Measurements from ENCODE around the gene TMEM229A.
"Not testable (repeated sequence)": the region's sequence is repeated elsewhere in the genome, so short reads cannot be mapped to it uniquely, and the experiment has no call there.

The TMEM229A gene

DNA sequence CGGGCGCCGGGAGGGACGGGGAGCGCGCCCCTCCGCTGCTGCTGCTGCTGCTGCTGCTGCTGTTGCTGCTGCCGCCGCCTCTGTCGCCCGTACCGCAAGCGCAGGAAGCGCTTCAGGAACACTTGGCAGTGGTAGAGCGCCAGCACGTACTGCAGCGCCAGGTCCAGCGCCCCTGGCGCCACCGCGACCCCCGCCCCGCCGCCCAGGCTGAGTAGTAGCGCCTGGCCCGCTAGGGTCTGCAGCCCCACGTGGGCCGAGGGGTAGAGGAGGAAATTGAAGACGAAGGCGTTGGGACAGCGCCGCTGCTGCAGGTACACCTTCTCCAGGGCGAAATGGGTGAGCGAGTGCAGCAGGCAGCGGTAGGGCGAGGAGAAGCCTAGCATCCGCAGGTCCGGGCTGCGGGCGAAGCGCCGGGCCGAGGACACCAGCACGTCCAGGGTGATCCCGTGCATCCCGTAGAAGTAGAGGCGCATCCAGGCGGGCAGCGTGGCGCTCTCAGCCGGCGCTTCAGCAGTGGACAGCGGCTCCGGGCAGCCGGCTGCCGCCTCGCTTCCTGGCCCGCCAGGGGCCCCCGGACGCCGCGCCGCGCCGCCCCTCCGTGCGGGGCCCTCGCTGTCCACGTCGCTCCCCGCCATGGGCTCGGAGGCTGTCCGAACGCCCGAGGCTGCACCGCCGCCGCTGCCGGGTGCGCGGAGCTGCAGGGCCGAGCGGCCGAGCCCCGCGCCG, at the start of gene TMEM229A:
TSS of gene TMEM229A (minus strand) at position 699 of the 726 bp plus-strand sequence. CDS start at position 635, 64 bp downstream.
- Mint-ChIP-seq H3K27ac (no peak within 1 kb of the TSS), H3K4me1 (peaks cover 6% of the 10 kb centered on the region)

DNA sequence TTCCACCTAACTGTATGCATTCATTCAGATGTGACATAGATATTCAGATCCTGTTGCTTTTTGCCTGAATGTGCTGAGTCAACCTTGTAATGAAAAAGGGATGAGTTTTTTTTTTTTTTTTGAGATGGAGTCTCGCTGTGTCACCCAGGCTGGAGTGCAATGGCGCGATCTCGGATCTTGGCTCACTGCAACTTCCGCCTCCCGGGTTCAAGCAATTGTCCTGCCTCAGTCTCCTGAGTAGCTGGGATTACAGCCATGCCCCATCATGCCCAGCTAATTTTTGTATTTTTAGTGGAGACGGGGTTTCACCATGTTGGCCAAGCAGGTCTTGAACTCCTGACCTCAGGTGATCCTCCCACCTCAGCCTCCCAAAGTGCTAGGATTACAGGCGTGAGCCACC, 49.4 kb upstream of the TMEM229A start:
- not testable (repeated sequence) for H3K9me3 Mint-ChIP-seq; H3K4me3 Mint-ChIP-seq; ATAC-seq; H3K27ac Mint-ChIP-seq; DNase-seq (ENCODE audit: low spot score in 2 of 2); H3K36me3 Mint-ChIP-seq; H3K4me1 Mint-ChIP-seq

More for the DNA sequence above, at the start of gene TMEM229A:
- DNase-seq (ENCODE audit: low spot score in 2 of 2) (no peak), ATAC-seq (peak; percentile 47)
- H3K9me3 Mint-ChIP-seq, result peaks cover 4% of the 10 kb centered on the region
- peak within 1 kb of the TSS; percentile 19 for H3K4me3 Mint-ChIP-seq
- no peaks in the 10 kb centered on the region for H3K36me3 Mint-ChIP-seq

DNA sequence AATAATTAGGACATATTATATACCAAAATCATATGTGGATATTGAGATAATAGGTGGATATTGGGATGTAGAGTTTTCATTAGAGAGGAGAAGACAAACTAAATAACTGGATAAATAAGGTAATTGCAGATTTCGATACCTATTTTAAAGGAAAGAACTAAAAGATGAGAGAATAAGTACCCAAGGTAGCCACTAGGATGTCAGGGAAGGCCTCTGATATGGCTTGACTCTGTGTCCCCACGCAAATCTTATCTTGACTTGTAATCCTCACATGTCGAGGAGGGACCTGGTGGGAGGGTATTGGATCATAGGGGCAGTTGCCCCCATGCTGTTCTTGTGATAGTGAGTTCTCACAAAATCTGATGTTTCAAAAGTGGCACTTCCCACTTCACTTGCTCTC, 44.7 kb upstream of the TMEM229A start:
- Mint-ChIP-seq H3K4me3 (no peak overlapping the region), H3K36me3 (no peaks in the 10 kb centered on the region), H3K9me3 (no peaks in the 10 kb centered on the region), H3K4me1 (no peaks in the 10 kb centered on the region), H3K27ac (no peak overlapping the region)
- ATAC-seq, result no peak
- DNase-seq (ENCODE audit: low spot score in 2 of 2), result no peak

DNA sequence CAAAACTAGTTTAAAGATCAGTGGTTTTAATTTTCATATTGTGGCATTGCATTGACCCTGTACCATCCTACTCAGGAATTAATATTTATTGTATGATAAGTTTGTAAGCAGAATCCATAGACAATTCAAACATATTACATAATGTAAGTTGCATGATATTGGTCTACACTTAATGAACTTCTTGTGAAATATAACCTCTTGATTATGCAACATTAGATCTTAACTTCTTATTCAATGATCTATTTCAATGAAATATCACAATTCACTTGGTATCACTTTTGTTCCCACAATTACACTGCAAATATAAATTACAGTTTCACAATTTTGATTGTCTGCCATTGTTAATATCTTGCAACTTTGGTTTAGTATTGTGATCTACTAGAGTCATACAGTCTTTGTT, 44.0 kb upstream of the TMEM229A start:
- no peak overlapping the region for H3K27ac Mint-ChIP-seq

DNA sequence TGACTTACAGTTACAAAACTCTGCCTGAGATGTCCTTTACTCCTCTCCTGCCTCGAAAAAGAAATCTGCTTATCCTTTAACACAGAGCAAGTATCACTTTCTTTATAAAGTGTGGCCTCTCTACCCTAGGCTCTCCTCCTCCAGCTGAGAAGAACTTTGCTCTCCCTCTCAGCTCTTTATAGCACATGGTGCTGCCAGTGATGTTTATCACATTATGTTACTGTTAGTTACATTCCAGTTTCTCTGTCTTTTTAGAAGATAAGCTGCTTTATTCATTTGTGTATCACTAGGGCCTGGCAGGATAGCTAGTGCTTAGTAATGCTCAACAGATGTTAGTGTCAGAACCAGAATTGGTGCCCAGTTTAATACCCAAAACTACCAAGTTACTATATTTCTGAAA, 41.1 kb upstream of the TMEM229A start:
- H3K27ac Mint-ChIP-seq, result no peak overlapping the region
- ATAC-seq (no peak), DNase-seq (ENCODE audit: low spot score in 2 of 2) (no peak)
- H3K4me3 Mint-ChIP-seq, result no peak overlapping the region
- H3K9me3 Mint-ChIP-seq, result peaks cover 3% of the 10 kb centered on the region
- H3K36me3 Mint-ChIP-seq, result no peaks in the 10 kb centered on the region
- no peaks in the 10 kb centered on the region for H3K4me1 Mint-ChIP-seq

More for the DNA sequence above, 44.0 kb upstream of the TMEM229A start:
- DNase-seq (ENCODE audit: low spot score in 2 of 2) (no peak), ATAC-seq (no peak)
- Mint-ChIP-seq H3K4me3 (no peak overlapping the region), H3K4me1 (no peaks in the 10 kb centered on the region), H3K36me3 (no peaks in the 10 kb centered on the region), H3K9me3 (no peaks in the 10 kb centered on the region)

DNA sequence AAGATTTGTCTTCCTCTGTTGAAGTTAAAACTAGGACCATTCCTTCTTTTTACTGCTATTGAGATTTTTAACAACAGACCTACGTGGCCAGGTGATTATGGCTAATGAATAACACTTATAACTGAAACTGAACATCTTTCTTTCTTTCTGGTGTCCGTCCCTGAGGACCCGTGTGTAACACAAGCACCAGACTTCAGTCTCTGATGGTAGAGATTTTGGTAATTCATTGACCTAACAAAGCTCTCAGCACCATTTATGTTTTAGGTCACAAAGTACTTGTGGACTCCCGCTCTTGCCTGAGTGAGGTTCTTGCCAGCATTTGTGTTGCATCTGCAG, 40.4 kb upstream of the TMEM229A start:
- no peaks in the 10 kb centered on the region for H3K4me1 Mint-ChIP-seq
- no peak overlapping the region for H3K27ac Mint-ChIP-seq
- no peak overlapping the region for H3K4me3 Mint-ChIP-seq
- no peaks in the 10 kb centered on the region for H3K36me3 Mint-ChIP-seq
- H3K9me3 Mint-ChIP-seq, result peaks cover 3% of the 10 kb centered on the region
- DNase-seq (ENCODE audit: low spot score in 2 of 2) (no peak), ATAC-seq (no peak)

DNA sequence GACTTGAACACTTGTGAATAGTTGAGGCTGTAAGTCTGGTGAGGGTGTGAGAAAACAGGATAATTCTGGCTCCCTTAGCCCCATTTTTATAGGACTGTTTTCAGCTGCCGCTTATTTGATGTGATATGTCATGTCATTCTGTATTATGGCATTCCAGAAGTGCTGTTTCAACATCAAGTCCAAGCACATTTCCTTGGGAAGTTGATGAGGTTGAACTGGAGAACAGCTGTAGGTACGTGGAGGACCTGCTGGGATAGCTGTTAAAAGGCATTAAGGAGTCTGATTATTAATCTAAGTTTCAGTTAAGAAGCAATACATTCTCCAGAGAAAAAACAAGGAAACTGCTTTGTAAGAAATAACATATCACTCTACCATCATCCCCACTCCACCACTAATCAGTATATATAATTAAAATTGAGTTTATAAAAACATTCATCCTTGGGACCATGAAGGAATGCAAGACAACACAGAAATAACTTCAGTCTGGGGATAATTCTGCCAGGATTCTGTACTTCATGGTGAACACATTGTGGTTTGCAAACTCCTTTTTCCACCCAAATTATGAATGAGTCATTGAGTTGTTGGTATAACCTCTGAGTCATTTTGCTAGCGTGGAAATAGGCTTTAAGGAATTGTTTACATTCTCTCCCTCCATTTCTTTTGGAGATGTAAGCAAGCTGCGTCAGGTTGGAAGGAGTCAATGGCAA, 39.9 kb upstream of the TMEM229A start:
- H3K4me1 Mint-ChIP-seq, result no peaks in the 10 kb centered on the region
- DNase-seq (ENCODE audit: low spot score in 2 of 2) (no peak), ATAC-seq (no peak)
- no peak overlapping the region for H3K4me3 Mint-ChIP-seq
- peaks cover 4% of the 10 kb centered on the region for H3K9me3 Mint-ChIP-seq
- H3K27ac Mint-ChIP-seq, result no peak overlapping the region
- no peaks in the 10 kb centered on the region for H3K36me3 Mint-ChIP-seq

DNA sequence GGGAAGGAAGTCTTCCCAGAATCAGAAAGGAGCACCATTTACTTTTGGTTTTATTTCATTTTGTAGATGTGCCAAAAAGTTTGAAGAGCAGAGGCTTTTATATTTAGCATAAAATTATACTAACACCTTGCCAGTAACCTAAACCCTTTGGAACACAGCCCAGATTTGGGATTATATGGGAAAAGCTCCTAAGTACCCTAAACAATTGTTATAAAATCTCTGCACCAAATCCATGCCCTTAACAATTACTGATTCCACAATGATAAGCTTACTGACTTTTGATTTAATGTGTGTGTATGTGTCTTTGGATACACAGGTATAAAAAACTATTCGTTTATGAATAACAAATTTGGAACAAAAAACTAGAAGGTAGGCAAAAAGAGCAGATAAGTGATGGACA, 39.0 kb upstream of the TMEM229A start:
- no peak for DNase-seq (ENCODE audit: low spot score in 2 of 2)
- H3K4me1 Mint-ChIP-seq, result no peaks in the 10 kb centered on the region
- no peak for ATAC-seq
- no peak overlapping the region for H3K4me3 Mint-ChIP-seq
- H3K9me3 Mint-ChIP-seq, result peaks cover 8% of the 10 kb centered on the region
- no peak overlapping the region for H3K27ac Mint-ChIP-seq
- H3K36me3 Mint-ChIP-seq, result no peaks in the 10 kb centered on the region

DNA sequence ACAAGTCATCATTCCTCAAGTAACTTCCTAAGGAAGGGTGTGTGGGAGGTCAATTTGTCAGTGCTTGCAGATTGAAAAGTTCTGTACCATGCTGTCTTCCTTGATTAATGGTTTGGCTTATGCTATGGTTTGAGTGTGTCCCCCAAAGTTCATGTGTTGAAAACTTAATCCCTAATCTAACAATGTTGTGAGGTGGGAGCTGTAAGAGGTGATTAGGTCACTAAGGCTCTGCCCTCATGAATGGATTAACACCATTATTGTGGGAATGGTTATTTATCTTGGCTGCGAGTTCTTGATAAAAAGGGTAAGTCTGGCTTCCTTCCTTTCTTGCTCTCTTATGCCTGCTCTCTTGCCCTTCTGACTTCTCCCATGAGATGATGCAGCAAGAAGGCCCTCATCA, 29.3 kb upstream of the TMEM229A start:
- H3K4me3 Mint-ChIP-seq, result no peak overlapping the region
- H3K27ac Mint-ChIP-seq, result no peak overlapping the region
- no peaks in the 10 kb centered on the region for H3K9me3 Mint-ChIP-seq
- DNase-seq (ENCODE audit: low spot score in 2 of 2), result no peak
- H3K4me1 Mint-ChIP-seq, result no peaks in the 10 kb centered on the region
- H3K36me3 Mint-ChIP-seq, result no peaks in the 10 kb centered on the region
- ATAC-seq, result no peak

DNA sequence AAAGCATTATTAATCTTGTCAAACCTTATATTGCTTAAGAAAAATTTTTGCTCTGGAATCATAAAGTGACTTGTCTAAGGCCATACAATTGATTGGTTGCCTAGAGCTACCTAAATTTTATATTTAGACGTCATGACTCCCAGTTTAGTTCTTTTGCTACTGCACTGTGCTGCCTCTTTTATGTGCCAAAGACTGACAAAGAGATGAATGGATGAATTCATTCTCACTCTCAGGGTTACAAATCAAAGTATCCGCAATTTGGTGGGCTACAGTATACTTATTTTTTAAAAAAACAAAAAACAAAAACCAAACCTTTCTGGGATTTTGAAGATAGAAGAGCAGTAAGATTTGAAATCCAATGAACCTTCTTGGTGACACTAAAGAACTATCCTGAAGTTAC, 27.7 kb upstream of the TMEM229A start:
- DNase-seq (ENCODE audit: low spot score in 2 of 2), result no peak
- Mint-ChIP-seq H3K27ac (no peak overlapping the region), H3K4me3 (no peak overlapping the region), H3K36me3 (no peaks in the 10 kb centered on the region), H3K9me3 (no peaks in the 10 kb centered on the region), H3K4me1 (no peaks in the 10 kb centered on the region)
- ATAC-seq, result no peak

DNA sequence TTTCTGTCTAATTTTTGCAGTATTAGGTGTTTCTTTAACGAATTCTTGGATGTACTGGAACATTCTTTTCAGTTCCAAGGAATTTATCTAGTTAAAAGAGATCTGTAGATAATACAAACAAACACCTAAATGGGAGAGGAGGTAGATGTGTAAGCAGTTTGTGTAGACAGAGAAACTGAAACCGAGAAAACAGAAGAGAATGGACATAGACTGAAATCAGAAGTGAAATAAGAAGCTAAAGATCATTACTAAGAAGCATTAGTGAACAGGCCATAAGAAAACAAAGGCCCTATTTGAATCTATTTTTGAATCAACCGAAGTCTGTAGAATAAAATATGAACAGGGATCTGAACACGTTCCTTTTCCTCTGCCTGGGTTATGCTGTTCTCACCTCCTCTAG, 26.5 kb upstream of the TMEM229A start:
- Mint-ChIP-seq H3K9me3 (no peaks in the 10 kb centered on the region), H3K4me1 (no peaks in the 10 kb centered on the region), H3K27ac (no peak overlapping the region), H3K4me3 (no peak overlapping the region), H3K36me3 (no peaks in the 10 kb centered on the region)
- ATAC-seq, result no peak
- no peak for DNase-seq (ENCODE audit: low spot score in 2 of 2)

DNA sequence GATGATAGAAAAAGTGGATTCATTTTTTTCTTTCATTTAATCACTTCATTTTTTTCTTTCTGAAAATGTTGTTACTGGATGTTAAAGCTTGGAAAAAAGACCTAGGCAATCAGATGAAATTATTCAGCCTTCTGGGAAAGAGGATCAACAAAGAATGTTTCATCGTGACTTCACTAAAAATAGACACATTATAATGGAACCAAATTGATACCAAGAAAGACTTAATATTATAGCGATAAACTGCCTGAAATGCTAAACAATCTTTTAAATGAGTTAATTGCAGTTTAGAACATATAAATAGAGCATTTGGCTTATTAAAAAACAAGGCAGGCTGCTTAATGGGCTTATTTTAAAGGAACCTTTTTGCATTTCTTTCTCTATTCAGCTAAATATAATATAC, 25.6 kb upstream of the TMEM229A start:
- Mint-ChIP-seq H3K27ac (no peak overlapping the region), H3K9me3 (no peaks in the 10 kb centered on the region), H3K4me1 (no peaks in the 10 kb centered on the region), H3K36me3 (no peaks in the 10 kb centered on the region), H3K4me3 (no peak overlapping the region)
- no peak for DNase-seq (ENCODE audit: low spot score in 2 of 2)
- ATAC-seq, result no peak

DNA sequence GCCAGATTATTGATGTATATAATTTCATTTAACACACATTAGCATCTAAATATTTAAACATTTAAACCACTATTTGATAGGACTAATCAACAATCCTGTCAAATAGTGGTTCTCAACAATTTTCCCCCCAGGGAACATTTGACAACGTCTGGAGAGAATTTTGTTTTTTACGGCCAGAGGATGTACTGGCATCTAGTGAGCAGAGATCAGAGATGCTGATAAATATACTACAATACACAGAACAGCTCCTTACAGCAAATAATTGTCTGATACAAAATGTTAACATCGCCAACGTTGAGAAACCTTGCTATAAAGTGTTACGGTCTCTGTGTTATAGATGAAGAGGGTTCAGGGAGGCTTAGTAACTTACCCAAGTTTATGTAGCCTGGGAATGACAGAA, 25.0 kb upstream of the TMEM229A start:
- ATAC-seq (no peak), DNase-seq (ENCODE audit: low spot score in 2 of 2) (no peak)
- Mint-ChIP-seq H3K36me3 (no peaks in the 10 kb centered on the region), H3K4me1 (no peaks in the 10 kb centered on the region), H3K4me3 (no peak overlapping the region), H3K27ac (no peak overlapping the region), H3K9me3 (no peaks in the 10 kb centered on the region)

DNA sequence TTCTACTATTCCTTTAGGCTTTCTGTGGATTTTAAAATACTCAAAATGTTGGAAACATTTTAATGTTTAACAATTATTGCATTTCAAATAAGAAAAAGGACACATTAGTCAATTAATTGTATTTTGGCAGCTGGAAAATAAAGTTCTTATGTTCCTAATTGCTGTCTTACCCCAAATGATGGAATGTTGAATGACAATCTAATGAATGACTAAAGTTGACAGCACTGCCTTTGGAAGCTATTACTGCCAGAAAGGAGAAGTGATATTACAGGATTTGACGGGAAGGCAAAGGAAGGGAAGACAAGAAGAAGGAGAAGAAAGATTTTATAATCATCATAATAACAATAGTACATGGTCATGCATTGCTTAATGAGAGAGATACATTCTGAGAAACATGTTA, 23.4 kb upstream of the TMEM229A start:
- Mint-ChIP-seq H3K9me3 (no peaks in the 10 kb centered on the region), H3K4me3 (no peak overlapping the region), H3K27ac (no peak overlapping the region), H3K4me1 (no peaks in the 10 kb centered on the region), H3K36me3 (no peaks in the 10 kb centered on the region)
- no peak for ATAC-seq
- DNase-seq (ENCODE audit: low spot score in 2 of 2), result no peak

DNA sequence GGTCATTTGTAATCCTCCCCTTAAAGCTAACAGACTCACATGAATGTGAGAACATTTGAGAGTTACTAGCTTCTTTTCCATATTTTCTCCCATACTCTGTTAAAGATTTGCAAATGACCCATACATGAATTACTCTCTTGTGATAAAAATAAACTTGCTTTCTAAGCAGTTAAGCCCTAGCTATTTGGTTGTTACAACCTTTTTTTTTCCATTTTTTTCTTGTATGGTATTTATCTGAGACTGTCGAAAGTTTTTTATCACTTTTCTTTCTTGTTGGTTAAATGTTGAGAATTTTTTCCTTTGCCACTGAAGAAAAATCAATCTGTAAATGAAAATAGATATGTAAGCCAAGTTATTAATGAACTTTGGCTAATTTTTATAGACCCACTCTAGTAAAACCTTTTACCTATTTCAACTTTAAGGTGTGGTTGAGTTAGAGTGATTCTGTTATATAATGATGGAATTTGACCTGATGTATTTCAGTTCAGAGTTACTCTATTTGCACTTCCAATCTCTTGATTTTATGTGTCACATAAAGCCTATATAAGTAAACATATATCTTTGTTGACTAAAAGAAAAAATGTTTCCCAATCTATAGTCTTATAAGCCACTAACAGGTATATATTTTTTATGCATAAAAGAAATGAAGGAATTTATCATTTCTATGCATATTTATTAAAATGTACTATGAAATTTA, 19.0 kb upstream of the TMEM229A start:
- H3K27ac Mint-ChIP-seq, result no peak overlapping the region

DNA sequence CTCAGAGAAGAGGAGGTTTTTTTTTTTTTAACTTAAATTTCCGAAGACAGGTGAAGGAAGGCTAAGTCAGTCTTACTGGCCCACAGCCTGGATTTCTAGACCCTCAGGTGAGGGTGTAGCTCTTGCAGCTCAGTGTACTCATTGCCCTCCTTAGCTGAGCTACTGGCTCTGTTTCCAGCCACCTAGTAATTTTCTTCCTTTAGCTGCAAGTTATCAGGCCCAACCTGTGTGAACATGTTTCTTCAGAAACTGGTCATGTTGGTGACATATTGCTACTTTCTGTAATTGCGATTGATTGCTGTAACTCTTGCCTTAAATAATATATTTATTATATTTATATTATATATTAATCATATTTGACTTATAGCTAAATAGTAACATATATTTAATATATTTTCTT, 10.0 kb upstream of the TMEM229A start:
- Mint-ChIP-seq H3K9me3 (peaks cover 3% of the 10 kb centered on the region), H3K36me3 (no peaks in the 10 kb centered on the region), H3K27ac (no peak overlapping the region), H3K4me1 (no peaks in the 10 kb centered on the region), H3K4me3 (no peak overlapping the region)
- ATAC-seq (no peak), DNase-seq (ENCODE audit: low spot score in 2 of 2) (no peak)

More for the DNA sequence above, 19.0 kb upstream of the TMEM229A start:
- Mint-ChIP-seq H3K4me1 (no peaks in the 10 kb centered on the region), H3K4me3 (no peak overlapping the region), H3K36me3 (no peaks in the 10 kb centered on the region), H3K9me3 (peaks cover 3% of the 10 kb centered on the region)
- ATAC-seq, result no peak
- no peak for DNase-seq (ENCODE audit: low spot score in 2 of 2)

Data from stimulated activated effector memory CD8-positive, alpha-beta T cell treated with anti-CD3 and anti-CD28 coated beads, Interleukin-12 subunit alpha, Interleukin-12 subunit beta, amount 100 ng/mL, for 72 hours (primary cell).